Glutamatergic neuron (in vitro differentiated cells): ENCODE data around the gene ZNF282. TPM values are rescaled to one million over a fixed set of nuclear protein-coding genes. Genes with fewer than 3 reads are reported as not detected.

Experiments
- DNase-seq: peaks from one replicate; pipeline ENCODE4 v3.0.0; 2022
- H3K27ac Mint-ChIP-seq: one replicate; pipeline ENCODE4 v1.8.0; 2020; ENCODE audit warnings: mild to moderate bottlenecking, mixed read lengths, inconsistent platforms; ENCODE audit not compliant: unreplicated experiment
- H3K27me3 Mint-ChIP-seq: one replicate; pipeline ENCODE4 v1.8.0; 2020; ENCODE audit warnings: mild to moderate bottlenecking, moderate library complexity, mixed read lengths, inconsistent platforms; ENCODE audit not compliant: unreplicated experiment
- H3K36me3 Mint-ChIP-seq: one replicate; pipeline ENCODE4 v1.8.0; 2020; ENCODE audit warnings: mild to moderate bottlenecking, mixed read lengths, inconsistent platforms; ENCODE audit not compliant: unreplicated experiment
- H3K4me1 Mint-ChIP-seq: one replicate; pipeline ENCODE4 v1.8.0; 2020; ENCODE audit warnings: mild to moderate bottlenecking, low read depth, mixed read lengths, inconsistent platforms; ENCODE audit not compliant: unreplicated experiment
- H3K4me3 Mint-ChIP-seq: one replicate; pipeline ENCODE4 v1.8.0; 2020; ENCODE audit warnings: mild to moderate bottlenecking, mixed read lengths, inconsistent platforms; ENCODE audit not compliant: unreplicated experiment
- H3K9me3 Mint-ChIP-seq: one replicate; pipeline ENCODE4 v1.8.0; 2020; ENCODE audit warnings: mild to moderate bottlenecking, moderate library complexity, mixed read lengths, inconsistent platforms; ENCODE audit not compliant: unreplicated experiment
- CTCF ChIP-seq: fragments of 200-600 bp; sonication (generic); IDR thresholded peaks from one replicate; pipeline ENCODE4 v1.5.0; 2021; ENCODE audit not compliant: partially characterized antibody, unreplicated experiment
- long read RNA-seq: library from polyadenylated mRNA; unstranded; transcript quantifications from one replicate; pipeline ENCODE4 v2.0.0, GENCODE V29; 2020; ENCODE audit not compliant: unreplicated experiment
- total RNA-seq: library from RNA; stranded (reverse); fragmentation: NEBNext Ultra II Directional; extraction: Animal tissue kit (Norgen Biotek cat#: 25700); gene quantifications from one replicate; pipeline ENCODE4 v1.2.1, GENCODE V29; 2021; ENCODE audit not compliant: unreplicated experiment

The ZNF282 gene
- 22.9 TPM for total RNA-seq
- long read RNA-seq, partial matches to known transcripts: 1 of 3 reads
- long read RNA-seq, other reads (novel, unspliced or antisense): 2 of 3 reads

GRCh38 chr7:149195180-149196150 lies at the start of gene ZNF282:
ZNF282 (plus strand) TSS chr7:149195546; CDS start chr7:149195590, 44 bp downstream.
- peak within 1 kb of the TSS; percentile 87 for H3K27ac Mint-ChIP-seq
- TF ChIP-seq CTCF: peak; percentile 19
- peaks cover 5% of the 10 kb centered on the region for H3K9me3 Mint-ChIP-seq
- peaks cover 11% of the 10 kb centered on the region for H3K36me3 Mint-ChIP-seq
- peak; percentile 93 for DNase-seq
- peaks cover 6% of the 10 kb centered on the region for H3K4me1 Mint-ChIP-seq
- peaks cover 8% of the 10 kb centered on the region for H3K27me3 Mint-ChIP-seq
- H3K4me3 Mint-ChIP-seq: peak within 1 kb of the TSS; percentile 94

- DNase-seq: peak; percentile 82
- TF ChIP-seq CTCF: peak; percentile 83
- H3K27me3 Mint-ChIP-seq: peaks cover 2% of the 10 kb centered on the region
- H3K27ac Mint-ChIP-seq: peak within 1 kb of the TSS; percentile 86
- H3K4me3 Mint-ChIP-seq: peak within 1 kb of the TSS; percentile 92
- peaks cover 3% of the 10 kb centered on the region for H3K9me3 Mint-ChIP-seq
- H3K36me3 Mint-ChIP-seq: no peaks in the 10 kb centered on the region
- H3K4me1 Mint-ChIP-seq: peaks cover 12% of the 10 kb centered on the region
Observed at GRCh38 chr7:149147072-149147751, 48.1 kb upstream of the ZNF282 start, which contains the start of gene ZNF398. ZNF398 (plus strand) TSS chr7:149147453; CDS start chr7:149147743, 290 bp downstream.

DNA sequence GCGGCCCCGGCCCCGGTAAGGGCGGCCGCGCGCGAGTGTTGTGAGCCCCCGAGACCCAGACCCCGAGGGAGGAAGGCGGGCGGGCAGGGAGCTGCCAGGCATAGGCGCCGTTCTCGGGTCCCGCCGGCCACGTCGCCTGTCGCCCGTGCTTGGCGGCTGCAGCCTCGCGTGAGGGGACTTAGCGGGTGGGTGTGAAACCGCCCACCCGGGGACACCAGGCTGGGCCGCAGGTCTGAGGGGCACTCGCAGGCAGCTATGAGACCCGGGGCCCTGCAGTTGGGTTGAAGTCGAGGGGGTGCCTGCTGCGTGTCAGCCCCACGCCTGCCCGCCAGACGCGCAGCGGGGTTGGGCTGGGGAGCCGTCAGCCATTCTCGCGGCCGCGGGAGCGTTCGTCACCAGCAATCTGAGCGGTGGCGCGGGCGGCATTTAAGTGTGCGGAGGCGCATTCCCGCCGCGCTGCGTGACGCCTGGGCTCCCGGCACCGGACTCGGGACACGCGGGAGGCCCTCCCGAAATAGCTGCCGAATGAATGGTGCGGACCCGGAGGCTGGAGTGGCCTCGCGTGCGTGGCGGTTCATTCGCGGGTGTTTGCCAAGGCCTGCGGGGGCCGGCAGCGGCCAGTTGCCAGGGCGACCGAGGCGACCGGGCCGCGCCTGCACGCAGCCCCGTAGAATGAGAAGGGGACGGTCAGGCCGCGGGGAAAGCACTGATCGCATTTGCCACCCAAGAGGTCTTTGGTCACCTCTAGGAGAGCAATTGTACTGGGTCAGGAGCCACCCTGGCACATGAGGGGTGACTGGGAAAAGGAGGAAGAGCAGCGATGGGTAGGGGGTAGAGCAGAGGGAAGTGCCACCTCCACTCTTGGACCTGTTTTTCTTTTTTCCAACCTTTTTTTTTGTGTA lies 47.3 kb upstream of the ZNF282 start:
- Mint-ChIP-seq H3K4me1 (peaks cover 12% of the 10 kb centered on the region), H3K9me3 (peaks cover 3% of the 10 kb centered on the region), H3K4me3 (peak overlapping the region; percentile 92), H3K27me3 (peaks cover 2% of the 10 kb centered on the region), H3K27ac (peak overlapping the region; percentile 73), H3K36me3 (no peaks in the 10 kb centered on the region)
- peak; percentile 71 for DNase-seq
- TF ChIP-seq CTCF: no peak

DNA sequence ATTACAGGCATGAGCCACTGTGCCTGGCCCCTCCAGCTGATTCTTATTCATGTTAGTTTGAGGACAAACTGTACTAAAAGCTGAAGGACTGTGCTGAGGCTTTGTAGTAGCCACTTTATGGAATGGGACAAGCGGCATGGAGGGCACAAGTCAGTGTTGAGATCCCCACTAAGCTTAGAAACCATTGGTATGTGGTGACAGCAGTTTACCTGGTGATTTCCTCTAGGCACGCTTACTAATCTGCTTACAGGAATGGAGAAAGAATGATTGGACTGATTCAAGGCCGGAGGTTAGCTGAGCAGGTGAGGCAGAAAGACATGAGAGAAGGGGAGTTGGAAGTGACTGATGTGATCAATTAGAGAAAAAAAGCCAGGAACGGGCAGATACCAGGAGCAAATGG lies 44.4 kb upstream of the ZNF282 start:
- H3K9me3 Mint-ChIP-seq: peaks cover 3% of the 10 kb centered on the region
- H3K4me1 Mint-ChIP-seq: peaks cover 7% of the 10 kb centered on the region
- H3K27me3 Mint-ChIP-seq: peaks cover 2% of the 10 kb centered on the region
- TF ChIP-seq CTCF: no peak
- no peaks in the 10 kb centered on the region for H3K36me3 Mint-ChIP-seq
- H3K4me3 Mint-ChIP-seq: no peak overlapping the region
- no peak for DNase-seq
- no peak overlapping the region for H3K27ac Mint-ChIP-seq
